Mucosa of gallbladder (tissue), 1 donor: Measurements from ENCODE around the gene RNU6-9. TPM values are rescaled to one million over a fixed set of nuclear protein-coding genes. Genes with fewer than 3 reads are reported as not detected.
"Not testable (repeated sequence)": the region's sequence is repeated elsewhere in the genome, so short reads cannot be mapped to it uniquely, and the experiment has no call there.

ENCODE experiments used
- DNase-seq: peaks from one replicate; pipeline ENCODE4 v3.0.0-alpha.2; 2020; ENCODE audit warnings: low spot score
- total RNA-seq: library from RNA; stranded (reverse); gene quantifications from one replicate; pipeline ENCODE4 v1.2.1, GENCODE V29; 2021
- donor health status: DM: no; HTN: no; CAD: no.

RNU6-9 gene
- total RNA-seq, 1 donor from 2014 or later: not detected

- not testable (repeated sequence) for DNase-seq
Measured at GRCh38 chr19:877992-878660, 15.2 kb upstream of the RNU6-9 start.

GRCh38 chr19:878751-879561 is 14.3 kb upstream of the RNU6-9 start:
- DNase-seq: not testable (repeated sequence)

- DNase-seq: no peak
Measured at GRCh38 chr19:879711-880438, 13.4 kb upstream of the RNU6-9 start.

GRCh38 chr19:881385-882071 is 11.8 kb upstream of the RNU6-9 start:
- DNase-seq: no peak

GRCh38 chr19:882871-883497 is 10.3 kb upstream of the RNU6-9 start:
- no peak for DNase-seq

- DNase-seq: no peak
Measured at GRCh38 chr19:883661-884211, 9.5 kb upstream of the RNU6-9 start.

GRCh38 chr19:884420-885211 is 8.7 kb upstream of the RNU6-9 start:
- DNase-seq: no peak

GRCh38 chr19:885536-886224 is 7.6 kb upstream of the RNU6-9 start:
- DNase-seq: no peak

GRCh38 chr19:887072-887471 is 6.2 kb upstream of the RNU6-9 start:
- DNase-seq: no peak

GRCh38 chr19:887599-887998 is 5.7 kb upstream of the RNU6-9 start:
- DNase-seq: no peak

- no peak for DNase-seq
Measured at GRCh38 chr19:888581-889385, 4.5 kb upstream of the RNU6-9 start.

- DNase-seq: no peak
Measured at GRCh38 chr19:889662-890295, 3.5 kb upstream of the RNU6-9 start.

- no peak for DNase-seq
Measured at GRCh38 chr19:890831-891230, 2.5 kb upstream of the RNU6-9 start.

GRCh38 chr19:891421-892200 is 1.7 kb upstream of the RNU6-9 start:
- DNase-seq: not testable (repeated sequence)

GRCh38 chr19:892243-892893 is 916 bp upstream of the RNU6-9 start:
- DNase-seq: no peak

- no peak for DNase-seq
Measured at GRCh38 chr19:896434-896833, 3.1 kb downstream of the RNU6-9 start.

- no peak for DNase-seq
Measured at GRCh38 chr19:896999-897398, 3.7 kb downstream of the RNU6-9 start.
